HG03575 (cell line): ENCODE measurements around the gene GSC.

Experiments
- ATAC-seq: cut with Tn5 transposase; IDR thresholded peaks from one replicate; pipeline ENCODE4 v1.9.1; 2021; ENCODE audit not compliant: unreplicated experiment, insufficient number of reproducible peaks, low FRiP score; ENCODE audit errors: extremely low read depth

GSC gene

GRCh38 chr14:94773061-94773648 is 3.2 kb upstream of the GSC start:
- no peak for ATAC-seq

- ATAC-seq, result no peak
Observed at GRCh38 chr14:94772548-94772947, 2.6 kb upstream of the GSC start.

GRCh38 chr14:94771906-94772490 is 2.1 kb upstream of the GSC start:
- ATAC-seq, result no peak

- ATAC-seq, result no peak
Observed at GRCh38 chr14:94771158-94771905, 1.4 kb upstream of the GSC start.

- no peak for ATAC-seq
Observed at GRCh38 chr14:94770815-94771157, 873 bp upstream of the GSC start.

GRCh38 chr14:94770251-94770749 is 387 bp upstream of the GSC start:
- ATAC-seq, result no peak

- no peak for ATAC-seq
Observed at GRCh38 chr14:94768521-94769390, 1.2 kb downstream of the GSC start.

- no peak for ATAC-seq
Observed at GRCh38 chr14:94768141-94768520, 1.8 kb downstream of the GSC start.

- ATAC-seq, result no peak
Observed at GRCh38 chr14:94767321-94767878, 2.5 kb downstream of the GSC start.

- no peak for ATAC-seq
Observed at GRCh38 chr14:94764573-94764972, 5.3 kb downstream of the GSC start.

- no peak for ATAC-seq
Observed at GRCh38 chr14:94762431-94762830, 7.5 kb downstream of the GSC start.

- ATAC-seq, result no peak
Observed at GRCh38 chr14:94761997-94762377, 7.9 kb downstream of the GSC start.

GRCh38 chr14:94761348-94761996 is 8.4 kb downstream of the GSC start:
- ATAC-seq, result no peak

GRCh38 chr14:94756310-94756882 is 13.5 kb downstream of the GSC start:
- no peak for ATAC-seq

- no peak for ATAC-seq
Observed at GRCh38 chr14:94754391-94754942, 15.4 kb downstream of the GSC start.

- ATAC-seq, result no peak
Observed at GRCh38 chr14:94752591-94753436, 17.1 kb downstream of the GSC start.

- no peak for ATAC-seq
Observed at GRCh38 chr14:94751956-94752355, 18.0 kb downstream of the GSC start.
